Measurements from ENCODE around the gene TRIM23. TPM values are rescaled to one million over a fixed set of nuclear protein-coding genes. Genes with fewer than 3 reads are reported as not detected.
"Not testable (repeated sequence)": the region's sequence is repeated elsewhere in the genome, so short reads cannot be mapped to it uniquely, and the experiment has no call there.

TRIM23 gene
- polyA plus RNA-seq, 2 of the 4 experiments (the other 2 are of a cell fraction) = 11.7 to 12.9 TPM

- TF ChIP-seq KDM5A (IDR thresholded peaks at IDR 0.05) (peak; percentile 97), POLR2A (IDR thresholded peaks at IDR 0.05; ENCODE audit: low read length) (peak; percentile 37; the same call in 1 of the 2 replicates), JUN (IDR thresholded peaks at IDR 0.05) (peak; percentile 78 to 92), CHD2 (IDR thresholded peaks at IDR 0.05; ENCODE audit: low read length, partially characterized antibody) (peak; percentile 23), MYC (IDR thresholded peaks at IDR 0.05; ENCODE audit: borderline replicate concordance, low read length) (no peak; the same call in 1 of the 2 replicates)
Measured at GRCh38 chr5:65624571-65625555, 730 bp upstream of the TRIM23 start, which contains the start of the genes SHLD3 and TRAPPC13 (continued).

- H3K9me3 ChIP-seq = no peaks in the 10 kb centered on the region
- H3K4me2 ChIP-seq = peak overlapping the region; percentile 82
- no peak for FAIRE-seq
- peak overlapping the region; percentile 72 for H3K4me3 ChIP-seq
- WGBS (ENCODE audit: missing lambda C conversion rate) = 2% methylated on average over 9 of the region's 9 CpGs
- H3K27ac ChIP-seq = peak overlapping the region; percentile 87 to 90
- no peak for DNase-seq (ENCODE audit: low read depth in 1 of 2, low spot score in 1 of 2)
- ChIA-PET POLR2A (interaction anchor here (0.9 to 1.0 kb wide), 2 partner anchors 61 to 99 kb away, joined by 4 to 5 read pairs; partner anchors contain the start of genes CENPK, NLN, PPWD1 and SGTB), CTCF (no interaction called here)
- peaks cover 15% of the 10 kb centered on the region; the same call in 2 of the 3 replicates for H3K4me1 ChIP-seq
- TF ChIP-seq EHF (CRISPR knock-in tag; IDR thresholded peaks at IDR 0.05) (no peak), USF2 (IDR thresholded peaks at IDR 0.05) (no peak), BHLHE40 (IDR thresholded peaks at IDR 0.05; ENCODE audit: low read depth, low read length) (no peak), JUNB (IDR thresholded peaks at IDR 0.05) (no peak), ESRRA (IDR thresholded peaks at IDR 0.05; ENCODE audit: borderline replicate concordance, low read length) (no peak), RNF2 (IDR thresholded peaks at IDR 0.05; ENCODE audit: borderline replicate concordance, low read depth) (no peak), CBX8 (IDR thresholded peaks at IDR 0.05) (no peak), ELK1 (IDR thresholded peaks at IDR 0.05; ENCODE audit: low read depth, low read length) (no peak), MYC (IDR thresholded peaks at IDR 0.05; ENCODE audit: borderline replicate concordance, low read length) (no peak), KDM1A (IDR thresholded peaks at IDR 0.05; ENCODE audit: low read depth) (no peak), CBX2 (IDR thresholded peaks at IDR 0.05; ENCODE audit: borderline replicate concordance, low read depth) (no peak), RAD21 (conservative IDR thresholded peaks at IDR 0.05 in 1 of 2, IDR thresholded peaks at IDR 0.05 in 1 of 2) (no peak), HOXB13 (CRISPR knock-in tag; IDR thresholded peaks at IDR 0.05; ENCODE audit: low read depth) (no peak), HOXA7 (CRISPR knock-in tag; IDR thresholded peaks at IDR 0.05) (no peak), EHMT2 (IDR thresholded peaks at IDR 0.05; ENCODE audit: low read depth) (no peak), POLR2AphosphoS2 (conservative IDR thresholded peaks at IDR 0.05; ENCODE audit: low read length) (no peak), ZFP36 (IDR thresholded peaks at IDR 0.05; ENCODE audit: borderline replicate concordance, partially characterized antibody) (no peak), REST (IDR thresholded peaks at IDR 0.05) (no peak), CHD4 (IDR thresholded peaks at IDR 0.05; ENCODE audit: borderline replicate concordance) (no peak), EP300 (IDR thresholded peaks at IDR 0.05) (no peak)
- ATAC-seq = no peak
Measured at GRCh38 chr5:65623482-65623881, 651 bp downstream of the TRIM23 start.

GRCh38 chr5:65621961-65622360, 2.2 kb downstream of the TRIM23 start:
- peak overlapping the region; percentile 82; the same call in 2 of the 3 replicates for H3K4me2 ChIP-seq
- CTCF ChIA-PET = interaction anchor here (1.0 to 1.6 kb wide), 2 partner anchors 11 to 13 kb away, joined by 3 to 5 read pairs; no protein-coding TSS in a partner anchor
- WGBS (ENCODE audit: missing lambda C conversion rate) = 89% methylated on average over 4 of the region's 4 CpGs
- H3K9me3 ChIP-seq; H3K4me3 ChIP-seq; H3K27ac ChIP-seq; FAIRE-seq; POLR2A ChIA-PET; ATAC-seq; DNase-seq (ENCODE audit: low read depth in 1 of 2, low spot score in 1 of 2): not testable (repeated sequence)
- H3K4me1 ChIP-seq = peaks cover 15% of the 10 kb centered on the region; the same call in 2 of the 3 replicates
